GM13976 (cell line): ENCODE results near the gene SRBD1.

Experiments
- DNase-seq: peaks from one replicate; pipeline ENCODE4 v3.0.0; 2012; ENCODE audit warnings: low spot score
- in situ Hi-C: fragments of 300-500 bp; cut with MboI; formaldehyde crosslinking; loops from one replicate; pipeline ENCODE4 v1.12.0; 2022; ENCODE audit warnings: low sequenced_read_pairs, mixed read lengths, inconsistent platforms; ENCODE audit not compliant: unreplicated experiment
- TF ChIP-seq, protein P1 (sequence below): IDR thresholded peaks from 2 replicates; pipeline ENCODE4 v1.5.1; 2012; ENCODE audit warnings: borderline replicate concordance, mild to moderate bottlenecking; ENCODE audit not compliant: insufficient read depth; ENCODE audit errors: extremely low read depth, missing control alignments, control extremely low read depth

SRBD1 gene

GRCh38 chr2:45650851-45651414 lies 39.9 kb upstream of the SRBD1 start:
- in situ Hi-C loops, result no loop called here
- TF ChIP-seq, protein P1, sequence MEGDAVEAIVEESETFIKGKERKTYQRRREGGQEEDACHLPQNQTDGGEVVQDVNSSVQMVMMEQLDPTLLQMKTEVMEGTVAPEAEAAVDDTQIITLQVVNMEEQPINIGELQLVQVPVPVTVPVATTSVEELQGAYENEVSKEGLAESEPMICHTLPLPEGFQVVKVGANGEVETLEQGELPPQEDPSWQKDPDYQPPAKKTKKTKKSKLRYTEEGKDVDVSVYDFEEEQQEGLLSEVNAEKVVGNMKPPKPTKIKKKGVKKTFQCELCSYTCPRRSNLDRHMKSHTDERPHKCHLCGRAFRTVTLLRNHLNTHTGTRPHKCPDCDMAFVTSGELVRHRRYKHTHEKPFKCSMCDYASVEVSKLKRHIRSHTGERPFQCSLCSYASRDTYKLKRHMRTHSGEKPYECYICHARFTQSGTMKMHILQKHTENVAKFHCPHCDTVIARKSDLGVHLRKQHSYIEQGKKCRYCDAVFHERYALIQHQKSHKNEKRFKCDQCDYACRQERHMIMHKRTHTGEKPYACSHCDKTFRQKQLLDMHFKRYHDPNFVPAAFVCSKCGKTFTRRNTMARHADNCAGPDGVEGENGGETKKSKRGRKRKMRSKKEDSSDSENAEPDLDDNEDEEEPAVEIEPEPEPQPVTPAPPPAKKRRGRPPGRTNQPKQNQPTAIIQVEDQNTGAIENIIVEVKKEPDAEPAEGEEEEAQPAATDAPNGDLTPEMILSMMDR, result peak; percentile 41
- DNase-seq, result peak; percentile 93

GRCh38 chr2:45649858-45650811 lies 39.1 kb upstream of the SRBD1 start:
- TF ChIP-seq, protein P1, result no peak
- in situ Hi-C loops, result loop anchor here (25.0 kb wide), 1 partner anchor 737 kb away; no protein-coding TSS in a partner anchor
- DNase-seq, result peak; percentile 66

DNA sequence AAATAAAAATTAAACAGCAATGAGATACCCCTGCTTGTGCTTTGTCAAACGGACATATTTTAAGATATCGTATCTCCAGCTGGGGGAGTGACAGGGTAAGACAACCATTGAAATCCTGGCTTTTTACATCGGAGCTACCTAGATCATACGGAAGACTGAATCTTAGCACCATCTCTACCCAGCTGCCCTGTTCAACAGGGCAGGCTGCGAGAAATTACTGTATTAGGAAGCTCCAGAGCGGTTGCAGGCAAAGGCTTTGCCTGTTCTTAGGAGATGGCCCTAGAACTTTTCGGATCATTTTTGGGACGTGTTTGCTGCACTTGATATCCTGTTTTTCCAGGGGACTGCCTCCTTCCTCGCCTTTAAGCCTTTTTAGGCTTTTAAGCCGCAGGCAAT lies 38.4 kb upstream of the SRBD1 start:
- TF ChIP-seq, protein P1, result no peak
- DNase-seq, result no peak
- in situ Hi-C loops, result loop anchor here (25.0 kb wide), 1 partner anchor 738 kb away; no protein-coding TSS in a partner anchor

- no peak for DNase-seq
- in situ Hi-C loops, result loop anchor here (25.0 kb wide), 1 partner anchor 739 kb away; no protein-coding TSS in a partner anchor
- TF ChIP-seq, protein P1, result no peak
Measured at GRCh38 chr2:45648636-45649035, 37.6 kb upstream of the SRBD1 start.

GRCh38 chr2:45647986-45648520 lies 37.0 kb upstream of the SRBD1 start:
- TF ChIP-seq, protein P1, result no peak
- no peak for DNase-seq
- in situ Hi-C loops, result loop anchor here (25.0 kb wide), 1 partner anchor 739 kb away; no protein-coding TSS in a partner anchor

DNA sequence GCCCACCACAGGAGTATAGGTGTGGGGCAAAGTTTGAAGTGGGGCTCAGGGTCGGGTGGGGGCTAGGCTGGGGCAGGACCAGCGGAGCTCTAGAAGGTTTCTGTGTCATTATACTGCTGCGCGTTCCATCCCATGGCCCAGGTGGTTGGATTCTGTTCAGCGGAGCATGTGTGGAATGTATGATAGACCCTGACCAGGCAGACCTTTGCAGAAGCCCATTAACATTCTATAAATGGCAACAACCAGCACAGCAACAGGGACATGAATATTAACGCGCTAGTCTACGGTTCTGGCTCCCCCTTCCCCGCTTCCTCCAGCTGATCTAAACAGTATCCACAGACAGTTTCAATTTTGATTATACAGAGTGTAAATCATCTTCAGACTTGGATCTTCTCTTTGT lies 36.3 kb upstream of the SRBD1 start:
- TF ChIP-seq, protein P1, result no peak
- in situ Hi-C loops, result loop anchor here (25.0 kb wide), 1 partner anchor 740 kb away; no protein-coding TSS in a partner anchor
- DNase-seq, result no peak
